SK-N-SH treated with all-trans-retinoic acid at 6 μM for 48 hours (cell line): ENCODE results near the gene CDX1.

ENCODE experiments used
- ATAC-seq: fragments of 200-7000 bp; cut with Tn5 transposase; 3 replicates; pipeline ENCODE4 v1.9.1; 2020; ENCODE audit warnings: mild to moderate bottlenecking, moderate library complexity
- ARNTL ChIP-seq: fragments of 450-650 bp; formaldehyde crosslinking; IDR thresholded peaks from 2 replicates; pipeline ENCODE4 v1.5.0; 2020; ENCODE audit warnings: low read depth, mild to moderate bottlenecking, moderate library complexity, borderline replicate concordance
- BACH2 ChIP-seq: fragments of 250-450 bp; sonication (Bioruptor Pico); IDR thresholded peaks from 2 replicates; pipeline ENCODE4 v1.9.0; 2021; ENCODE audit warnings: mild to moderate bottlenecking, borderline replicate concordance
- CREB5 ChIP-seq: fragments of 250-450 bp; sonication (Bioruptor Pico); IDR thresholded peaks from 2 replicates; pipeline ENCODE4 v1.5.1; 2020; ENCODE audit warnings: low read depth, mild to moderate bottlenecking, moderate library complexity
- CSDC2 ChIP-seq: fragments of 250-450 bp; sonication (Bioruptor Pico); IDR thresholded peaks from 2 replicates; pipeline ENCODE4 v1.5.0; 2020; ENCODE audit warnings: mild to moderate bottlenecking, moderate library complexity
- CSRNP3 ChIP-seq: fragments of 250-450 bp; sonication (Bioruptor Pico); IDR thresholded peaks from 2 replicates; pipeline ENCODE4 v1.5.1; 2021; ENCODE audit warnings: mild to moderate bottlenecking, moderate library complexity
- ESRRG ChIP-seq: fragments of 250-450 bp; sonication (Bioruptor Pico); IDR thresholded peaks from 2 replicates; pipeline ENCODE4 v1.6.1; 2021; ENCODE audit warnings: mild to moderate bottlenecking
- ISL1 ChIP-seq: fragments of 250-450 bp; sonication (Bioruptor Pico); IDR thresholded peaks from 2 replicates; pipeline ENCODE4 v2.1.2; 2022; ENCODE audit warnings: mild to moderate bottlenecking, moderate library complexity
- POU6F1 ChIP-seq: fragments of 250-450 bp; sonication (Bioruptor Pico); IDR thresholded peaks from 2 replicates; pipeline ENCODE4 v1.8.0; 2021; ENCODE audit warnings: low read depth, mild to moderate bottlenecking, moderate library complexity, borderline replicate concordance
- PPARA ChIP-seq: fragments of 250-450 bp; sonication (Bioruptor Pico); IDR thresholded peaks from 2 replicates; pipeline ENCODE4 v1.5.0; 2020; ENCODE audit warnings: mild to moderate bottlenecking, borderline replicate concordance
- RARB ChIP-seq: fragments of 250-450 bp; sonication (Bioruptor Pico); IDR thresholded peaks from 2 replicates; pipeline ENCODE4 v1.8.0; 2021; ENCODE audit warnings: mild to moderate bottlenecking, moderate library complexity
- TCF4 ChIP-seq: fragments of 250-450 bp; sonication (Bioruptor Pico); IDR thresholded peaks from 2 replicates; pipeline ENCODE4 v1.8.0; 2021; ENCODE audit warnings: mild to moderate bottlenecking, moderate library complexity, borderline replicate concordance
- TOX ChIP-seq: fragments of 250-450 bp; sonication (Bioruptor Pico); IDR thresholded peaks from 2 replicates; pipeline ENCODE4 v1.8.0; 2021; ENCODE audit warnings: mild to moderate bottlenecking, moderate library complexity, borderline replicate concordance
- ZC3H10 ChIP-seq: fragments of 250-450 bp; sonication (Bioruptor Pico); IDR thresholded peaks from 2 replicates; pipeline ENCODE4 v1.5.1; 2021; ENCODE audit warnings: mild to moderate bottlenecking, moderate library complexity
- ZFP3 ChIP-seq: fragments of 250-450 bp; sonication (Bioruptor Pico); IDR thresholded peaks from 2 replicates; pipeline ENCODE4 v1.5.0; 2020; ENCODE audit warnings: mild to moderate bottlenecking, moderate library complexity
- ZFP30 ChIP-seq: fragments of 450-650 bp; formaldehyde crosslinking; IDR thresholded peaks from 2 replicates; pipeline ENCODE4 v1.5.0; 2022; ENCODE audit warnings: mild to moderate bottlenecking, moderate library complexity
- ZNF565 ChIP-seq: fragments of 450-650 bp; formaldehyde crosslinking; conservative IDR thresholded peaks from 2 replicates; pipeline ENCODE4 v1.5.0; 2020; ENCODE audit warnings: low read depth, mild to moderate bottlenecking, moderate library complexity
- ZNF70 ChIP-seq: fragments of 450-650 bp; formaldehyde crosslinking; IDR thresholded peaks from 2 replicates; pipeline ENCODE4 v1.5.0; 2020; ENCODE audit warnings: mild to moderate bottlenecking, moderate library complexity
- ZNF8 ChIP-seq: fragments of 450-650 bp; formaldehyde crosslinking; IDR thresholded peaks from 2 replicates; pipeline ENCODE4 v1.5.0; 2020; ENCODE audit warnings: mild to moderate bottlenecking, moderate library complexity

CDX1 gene

GRCh38 chr5:150160448-150161081 lies 6.0 kb upstream of the CDX1 start:
- no peak for ATAC-seq
- TF ChIP-seq PPARA, result no peak
- no peak for TF ChIP-seq CSRNP3 (CRISPR knock-in tag)
- TF ChIP-seq ISL1 (CRISPR knock-in tag), result no peak
- no peak for TF ChIP-seq ESRRG (CRISPR knock-in tag)
- no peak for TF ChIP-seq CSDC2 (CRISPR knock-in tag)
- TF ChIP-seq CREB5 (CRISPR knock-in tag), result no peak
- no peak for TF ChIP-seq POU6F1 (CRISPR knock-in tag)
- TF ChIP-seq ARNTL (CRISPR knock-in tag), result no peak
- no peak for TF ChIP-seq ZNF565 (CRISPR knock-in tag)
- TF ChIP-seq ZFP30, result no peak
- TF ChIP-seq TOX (CRISPR knock-in tag), result no peak
- no peak for TF ChIP-seq TCF4 (CRISPR knock-in tag)

- TF ChIP-seq BACH2 (CRISPR knock-in tag), result no peak
- TF ChIP-seq CSDC2 (CRISPR knock-in tag), result no peak
- TF ChIP-seq ZFP30, result no peak
- TF ChIP-seq ZFP3 (CRISPR knock-in tag), result no peak
- TF ChIP-seq ZNF70, result no peak
- TF ChIP-seq ZC3H10 (CRISPR knock-in tag), result no peak
- no peak for TF ChIP-seq ESRRG (CRISPR knock-in tag)
- no peak for TF ChIP-seq CSRNP3 (CRISPR knock-in tag)
- TF ChIP-seq POU6F1 (CRISPR knock-in tag), result no peak
- no peak for TF ChIP-seq ARNTL (CRISPR knock-in tag)
- TF ChIP-seq PPARA, result no peak
- TF ChIP-seq ZNF8, result no peak
- TF ChIP-seq, all 23 proteins: peak for 0
- peak; percentile 87 for ATAC-seq
Observed at GRCh38 chr5:150161242-150162141, 5.1 kb upstream of the CDX1 start.

- no peak for ATAC-seq
Observed at GRCh38 chr5:150162142-150162513, 4.5 kb upstream of the CDX1 start.

GRCh38 chr5:150163035-150163434 lies 3.5 kb upstream of the CDX1 start:
- ATAC-seq, result no peak
- TF ChIP-seq CREB5 (CRISPR knock-in tag) (no peak), BACH2 (CRISPR knock-in tag) (no peak), RARB (no peak), ZNF8 (no peak), ISL1 (CRISPR knock-in tag) (no peak), ZFP3 (CRISPR knock-in tag) (no peak), ZFP30 (no peak), CSRNP3 (CRISPR knock-in tag) (no peak), PPARA (no peak), ARNTL (CRISPR knock-in tag) (no peak)

More at GRCh38 chr5:150162142-150162513, 4.5 kb upstream of the CDX1 start:
- TF ChIP-seq ZNF565 (CRISPR knock-in tag) (no peak), PPARA (no peak), CSDC2 (CRISPR knock-in tag) (no peak)
- TF ChIP-seq, all 23 proteins: peak for 0
